Trophoblast cell (in vitro differentiated cells and primary cell): ENCODE data around the gene DBH.
A peak's percentile ranks its signal among the peaks of the same experiment; 100 is the strongest.

Experiments used
- DNase-seq, 2 donors: peaks; one replicate each; pipeline ENCODE4 v3.0.0-alpha.2; 2016
- H2AFZ ChIP-seq: 2 replicates; pipeline ENCODE4 v1.6.1; 2013; ENCODE audit warnings: low read length, moderate library complexity, mild to moderate bottlenecking; ENCODE audit not compliant: insufficient read depth, poor library complexity
- H2AK5ac ChIP-seq: 2 replicates; pipeline ENCODE4 v1.6.1; 2013; ENCODE audit warnings: mild to moderate bottlenecking, low read length
- H2BK120ac ChIP-seq: 2 replicates; pipeline ENCODE4 v1.6.1; 2013; ENCODE audit warnings: low read length, mild to moderate bottlenecking, moderate library complexity; ENCODE audit not compliant: insufficient read depth, poor library complexity
- H2BK12ac ChIP-seq: 2 replicates; pipeline ENCODE4 v1.6.1; 2013; ENCODE audit warnings: mild to moderate bottlenecking, low read length, moderate library complexity
- H2BK5ac ChIP-seq: 2 replicates; pipeline ENCODE4 v1.6.1; 2013; ENCODE audit warnings: low read length, low read depth, moderate library complexity, mild to moderate bottlenecking; ENCODE audit not compliant: poor library complexity
- H3K14ac ChIP-seq: 2 replicates; pipeline ENCODE4 v1.6.1; 2013; ENCODE audit warnings: mild to moderate bottlenecking, low read length
- H3K18ac ChIP-seq: 2 replicates; pipeline ENCODE4 v1.6.1; 2013; ENCODE audit warnings: mild to moderate bottlenecking, low read length
- H3K23ac ChIP-seq: 2 replicates; pipeline ENCODE4 v1.6.1; 2013; ENCODE audit warnings: low read length
- H3K27ac ChIP-seq: 2 replicates; pipeline ENCODE4 v1.5.1; 2013; ENCODE audit warnings: low read depth, mild to moderate bottlenecking, inconsistent platforms, low read length, moderate library complexity
- H3K27me3 ChIP-seq: 2 replicates; pipeline ENCODE4 v1.6.1; 2013; ENCODE audit warnings: inconsistent platforms, mild to moderate bottlenecking, low read length, moderate library complexity; ENCODE audit not compliant: insufficient read depth
- H3K36me3 ChIP-seq, 2 experiments: 1 replicate in 1 of 2; 2 replicates in 1 of 2; pipeline ENCODE4 v1.6.1; 2013; ENCODE audit warnings: low read length in 2 of 2, mild to moderate bottlenecking in 2 of 2, moderate library complexity in 1 of 2; ENCODE audit not compliant: insufficient read depth in 2 of 2, control insufficient read depth in 1 of 2
- H3K4ac ChIP-seq: 2 replicates; pipeline ENCODE4 v1.6.1; 2013; ENCODE audit warnings: low read depth, mild to moderate bottlenecking, low read length, moderate library complexity
- H3K4me1 ChIP-seq, 2 experiments: 1 replicate in 1 of 2; 2 replicates in 1 of 2; pipeline ENCODE4 v1.6.1; 2013; ENCODE audit warnings: low read length in 2 of 2, mild to moderate bottlenecking in 2 of 2, moderate library complexity in 1 of 2; ENCODE audit not compliant: insufficient read depth in 2 of 2, control insufficient read depth in 1 of 2
- H3K4me2 ChIP-seq: 2 replicates; pipeline ENCODE4 v1.6.1; 2013; ENCODE audit warnings: inconsistent platforms, mild to moderate bottlenecking, low read length, moderate library complexity
- H3K4me3 ChIP-seq: 2 replicates; pipeline ENCODE4 v1.5.1; 2013; ENCODE audit warnings: mild to moderate bottlenecking, low read depth, low read length, inconsistent platforms
- H3K79me1 ChIP-seq: one replicate; pipeline ENCODE4 v1.6.1; 2013; ENCODE audit warnings: low read length
- H3K79me2 ChIP-seq: 2 replicates; pipeline ENCODE4 v1.6.1; 2013; ENCODE audit warnings: low read length, mild to moderate bottlenecking; ENCODE audit not compliant: control insufficient read depth, insufficient read depth, poor library complexity
- H3K9ac ChIP-seq: 2 replicates; pipeline ENCODE4 v1.6.1; 2013; ENCODE audit warnings: mild to moderate bottlenecking, low read length
- H3K9me3 ChIP-seq: 2 replicates; pipeline ENCODE4 v1.6.1; 2013; ENCODE audit warnings: low read depth, mild to moderate bottlenecking, control low read depth, inconsistent platforms, low read length; ENCODE audit not compliant: insufficient read depth
- H4K12ac ChIP-seq: 2 replicates; pipeline ENCODE4 v1.6.1; 2013; ENCODE audit warnings: low read depth, mild to moderate bottlenecking, low read length, moderate library complexity
- H4K8ac ChIP-seq: 2 replicates; pipeline ENCODE4 v1.6.1; 2013; ENCODE audit warnings: low read depth, mild to moderate bottlenecking, low read length, moderate library complexity
- H4K91ac ChIP-seq: one replicate; pipeline ENCODE4 v1.6.1; 2013; ENCODE audit warnings: low read depth, mild to moderate bottlenecking, low read length, moderate library complexity
- WGBS: extraction: QIAGEN DNeasy Blood & Tissue Kit; methylation state at CpG from one replicate; pipeline ENCODE4 v1.1.7; 2013; ENCODE audit warnings: missing lambda C conversion rate; ENCODE audit not compliant: insufficient read length, insufficient coverage; ENCODE audit errors: extremely low coverage; 5-methylcytosine and 5-hydroxymethylcytosine counted together

The DBH gene

GRCh38 chr9:133680250-133680975 is 44.2 kb downstream of the DBH start:
- no peak overlapping the region for H2BK120ac ChIP-seq
- no peaks in the 10 kb centered on the region for H3K27me3 ChIP-seq
- no peaks in the 10 kb centered on the region for H3K36me3 ChIP-seq
- peaks cover 19 to 25% of the 10 kb centered on the region in 2 experiments for H3K4me1 ChIP-seq
- H2AFZ ChIP-seq: no peak overlapping the region
- WGBS: no CpG with 5 or more reads among the region's 21 CpGs
- H3K4me3 ChIP-seq: no peak overlapping the region
- H3K4ac ChIP-seq: no peak overlapping the region
- no peak overlapping the region for H4K12ac ChIP-seq
- H3K79me2 ChIP-seq: peaks cover 4% of the 10 kb centered on the region
- no peak overlapping the region for H3K9ac ChIP-seq
- no peaks in the 10 kb centered on the region for H3K9me3 ChIP-seq
- no peak overlapping the region for H2BK5ac ChIP-seq
- peaks cover 24% of the 10 kb centered on the region for H3K79me1 ChIP-seq
- H3K14ac ChIP-seq: no peak overlapping the region
- DNase-seq: no peak
- peak overlapping the region; percentile 19 for H2BK12ac ChIP-seq
- H2AK5ac ChIP-seq: peak overlapping the region; percentile 19
- H3K18ac ChIP-seq: no peak overlapping the region
- no peak overlapping the region for H3K27ac ChIP-seq
- H4K8ac ChIP-seq: no peak overlapping the region
- no peak overlapping the region for H3K4me2 ChIP-seq
- H3K23ac ChIP-seq: no peak overlapping the region
- H4K91ac ChIP-seq: peak overlapping the region; percentile 31

- Histone ChIP-seq H2AK5ac (peak overlapping the region; percentile 36), H2BK12ac (peak overlapping the region; percentile 41), H3K18ac (no peak overlapping the region), H2AFZ (no peak overlapping the region), H4K12ac (no peak overlapping the region), H3K27me3 (no peaks in the 10 kb centered on the region), H3K9ac (no peak overlapping the region), H3K9me3 (no peaks in the 10 kb centered on the region), H3K79me1 (peaks cover 24% of the 10 kb centered on the region), H3K27ac (no peak overlapping the region), H3K4me2 (no peak overlapping the region), H3K79me2 (peaks cover 4% of the 10 kb centered on the region), H3K4me3 (no peak overlapping the region), H3K23ac (no peak overlapping the region), H3K14ac (no peak overlapping the region), H3K36me3 (no peaks in the 10 kb centered on the region), H3K4ac (no peak overlapping the region), H4K8ac (no peak overlapping the region), H2BK120ac (no peak overlapping the region), H3K4me1 (peaks cover 19 to 25% of the 10 kb centered on the region in 2 experiments), H4K91ac (peak overlapping the region; percentile 31), H2BK5ac (no peak overlapping the region)
- WGBS: no CpG with 5 or more reads among the region's 20 CpGs
- DNase-seq: no peak
Observed at GRCh38 chr9:133680976-133681657, 45.0 kb downstream of the DBH start.

GRCh38 chr9:133681658-133682306 is 45.6 kb downstream of the DBH start:
- Histone ChIP-seq H3K27me3 (no peaks in the 10 kb centered on the region), H2BK120ac (peak overlapping the region; percentile 50), H3K36me3 (no peaks in the 10 kb centered on the region), H4K8ac (no peak overlapping the region), H2AFZ (no peak overlapping the region), H3K79me1 (peaks cover 27% of the 10 kb centered on the region), H3K4ac (no peak overlapping the region), H3K79me2 (peaks cover 4% of the 10 kb centered on the region), H3K4me1 (peaks cover 19 to 21% of the 10 kb centered on the region in 2 experiments), H3K27ac (no peak overlapping the region), H3K4me3 (no peak overlapping the region), H3K23ac (no peak overlapping the region), H3K9me3 (no peaks in the 10 kb centered on the region), H3K4me2 (no peak overlapping the region), H4K12ac (no peak overlapping the region), H2BK12ac (peak overlapping the region; percentile 41), H3K18ac (no peak overlapping the region), H3K9ac (no peak overlapping the region), H3K14ac (peak overlapping the region; percentile 5), H2BK5ac (no peak overlapping the region), H2AK5ac (peak overlapping the region; percentile 59), H4K91ac (peak overlapping the region; percentile 31)
- no peak for DNase-seq
- WGBS: no CpG with 5 or more reads among the region's 35 CpGs

GRCh38 chr9:133682818-133683585 is 46.8 kb downstream of the DBH start:
- Histone ChIP-seq H4K91ac (peak overlapping the region; percentile 93), H2BK5ac (peak overlapping the region; percentile 39), H3K4me3 (no peak overlapping the region), H3K9ac (no peak overlapping the region), H3K79me2 (peaks cover 4% of the 10 kb centered on the region), H2AK5ac (peak overlapping the region; percentile 60), H3K27ac (peak overlapping the region; percentile 79), H3K23ac (no peak overlapping the region), H3K14ac (peak overlapping the region; percentile 83), H3K9me3 (no peaks in the 10 kb centered on the region), H3K4me2 (no peak overlapping the region), H3K27me3 (no peaks in the 10 kb centered on the region), H2AFZ (peak overlapping the region; percentile 59), H2BK120ac (peak overlapping the region; percentile 86), H3K36me3 (no peaks in the 10 kb centered on the region), H2BK12ac (peak overlapping the region; percentile 63), H3K18ac (peak overlapping the region; percentile 57), H4K12ac (peak overlapping the region; percentile 56), H3K79me1 (peaks cover 27% of the 10 kb centered on the region), H3K4ac (peak overlapping the region; percentile 0), H3K4me1 (peaks cover 19 to 21% of the 10 kb centered on the region in 2 experiments), H4K8ac (peak overlapping the region; percentile 4)
- no CpG with 5 or more reads among the region's 20 CpGs for WGBS
- no peak for DNase-seq
